ENCODE measurements around the gene MYL1.

MYL1 gene

DNA sequence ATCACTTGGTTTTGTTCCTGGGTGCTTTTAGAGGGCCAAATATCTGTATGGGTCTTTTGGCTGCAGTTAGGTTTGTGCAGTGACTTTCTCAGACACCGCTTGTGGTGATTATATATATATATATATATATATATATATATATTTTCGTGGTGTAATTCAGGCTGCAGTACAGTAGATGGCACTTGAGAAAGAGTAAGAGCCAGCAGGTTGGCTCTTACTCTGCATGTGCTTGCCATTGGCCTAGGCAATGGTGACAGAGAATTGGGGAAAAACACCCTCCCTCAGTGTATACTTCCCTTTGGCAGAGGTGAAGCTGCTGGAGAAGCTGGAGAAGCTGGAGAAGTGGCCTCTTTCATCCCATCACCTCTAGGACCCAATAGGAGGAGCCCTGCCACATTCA lies 22.2 kb upstream of the MYL1 start:
- TF ChIP-seq, protein P1, sequence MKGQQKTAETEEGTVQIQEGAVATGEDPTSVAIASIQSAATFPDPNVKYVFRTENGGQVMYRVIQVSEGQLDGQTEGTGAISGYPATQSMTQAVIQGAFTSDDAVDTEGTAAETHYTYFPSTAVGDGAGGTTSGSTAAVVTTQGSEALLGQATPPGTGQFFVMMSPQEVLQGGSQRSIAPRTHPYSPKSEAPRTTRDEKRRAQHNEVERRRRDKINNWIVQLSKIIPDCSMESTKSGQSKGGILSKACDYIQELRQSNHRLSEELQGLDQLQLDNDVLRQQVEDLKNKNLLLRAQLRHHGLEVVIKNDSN (IDR thresholded peaks at IDR 0.05), result no peak
- TF ChIP-seq RAD21 (IDR thresholded peaks at IDR 0.05; ENCODE audit: low read depth) (no peak), CEBPB (IDR thresholded peaks at IDR 0.05) (no peak), FOXM1 (IDR thresholded peaks at IDR 0.05; ENCODE audit: borderline replicate concordance, low read depth) (no peak), ZBTB7A (IDR thresholded peaks at IDR 0.05; ENCODE audit: low read depth) (no peak)
- TF ChIP-seq, protein P2, sequence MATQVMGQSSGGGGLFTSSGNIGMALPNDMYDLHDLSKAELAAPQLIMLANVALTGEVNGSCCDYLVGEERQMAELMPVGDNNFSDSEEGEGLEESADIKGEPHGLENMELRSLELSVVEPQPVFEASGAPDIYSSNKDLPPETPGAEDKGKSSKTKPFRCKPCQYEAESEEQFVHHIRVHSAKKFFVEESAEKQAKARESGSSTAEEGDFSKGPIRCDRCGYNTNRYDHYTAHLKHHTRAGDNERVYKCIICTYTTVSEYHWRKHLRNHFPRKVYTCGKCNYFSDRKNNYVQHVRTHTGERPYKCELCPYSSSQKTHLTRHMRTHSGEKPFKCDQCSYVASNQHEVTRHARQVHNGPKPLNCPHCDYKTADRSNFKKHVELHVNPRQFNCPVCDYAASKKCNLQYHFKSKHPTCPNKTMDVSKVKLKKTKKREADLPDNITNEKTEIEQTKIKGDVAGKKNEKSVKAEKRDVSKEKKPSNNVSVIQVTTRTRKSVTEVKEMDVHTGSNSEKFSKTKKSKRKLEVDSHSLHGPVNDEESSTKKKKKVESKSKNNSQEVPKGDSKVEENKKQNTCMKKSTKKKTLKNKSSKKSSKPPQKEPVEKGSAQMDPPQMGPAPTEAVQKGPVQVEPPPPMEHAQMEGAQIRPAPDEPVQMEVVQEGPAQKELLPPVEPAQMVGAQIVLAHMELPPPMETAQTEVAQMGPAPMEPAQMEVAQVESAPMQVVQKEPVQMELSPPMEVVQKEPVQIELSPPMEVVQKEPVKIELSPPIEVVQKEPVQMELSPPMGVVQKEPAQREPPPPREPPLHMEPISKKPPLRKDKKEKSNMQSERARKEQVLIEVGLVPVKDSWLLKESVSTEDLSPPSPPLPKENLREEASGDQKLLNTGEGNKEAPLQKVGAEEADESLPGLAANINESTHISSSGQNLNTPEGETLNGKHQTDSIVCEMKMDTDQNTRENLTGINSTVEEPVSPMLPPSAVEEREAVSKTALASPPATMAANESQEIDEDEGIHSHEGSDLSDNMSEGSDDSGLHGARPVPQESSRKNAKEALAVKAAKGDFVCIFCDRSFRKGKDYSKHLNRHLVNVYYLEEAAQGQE (IDR thresholded peaks at IDR 0.05; ENCODE audit: low read depth), result no peak
- TF ChIP-seq, protein P3, sequence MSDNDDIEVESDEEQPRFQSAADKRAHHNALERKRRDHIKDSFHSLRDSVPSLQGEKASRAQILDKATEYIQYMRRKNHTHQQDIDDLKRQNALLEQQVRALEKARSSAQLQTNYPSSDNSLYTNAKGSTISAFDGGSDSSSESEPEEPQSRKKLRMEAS (IDR thresholded peaks at IDR 0.05), result no peak

DNA sequence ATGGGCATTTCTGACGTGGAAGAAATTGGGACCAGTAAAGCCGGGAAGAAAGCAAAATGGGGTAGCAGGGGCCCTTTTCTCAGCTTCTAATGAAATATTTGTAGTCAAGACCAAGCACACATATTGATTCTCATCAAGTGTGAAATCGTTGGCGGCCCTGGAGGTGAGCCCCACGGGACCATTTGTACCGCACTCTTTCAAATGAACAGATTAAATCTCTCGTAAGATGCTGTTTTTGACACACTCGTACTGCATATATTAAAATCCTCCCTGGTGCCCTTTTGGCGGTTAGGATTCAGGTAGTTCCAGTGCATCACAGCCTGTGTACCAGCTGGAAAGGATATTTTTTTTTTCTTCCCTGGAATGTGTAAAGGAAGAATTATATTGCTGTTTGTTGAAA lies 9.9 kb upstream of the MYL1 start:
- TF ChIP-seq EGR1 (IDR thresholded peaks at IDR 0.05) (no peak), CREB1 (IDR thresholded peaks at IDR 0.05; ENCODE audit: low read depth) (no peak), NFIC (IDR thresholded peaks at IDR 0.05) (no peak), TEAD4 (IDR thresholded peaks at IDR 0.05) (no peak), FOXM1 (IDR thresholded peaks at IDR 0.05; ENCODE audit: borderline replicate concordance, low read depth) (no peak), ZBTB7A (IDR thresholded peaks at IDR 0.05; ENCODE audit: low read depth) (no peak)
- TF ChIP-seq, protein P2 (IDR thresholded peaks at IDR 0.05; ENCODE audit: low read depth), result no peak
- TF ChIP-seq, protein P1 (IDR thresholded peaks at IDR 0.05), result no peak

DNA sequence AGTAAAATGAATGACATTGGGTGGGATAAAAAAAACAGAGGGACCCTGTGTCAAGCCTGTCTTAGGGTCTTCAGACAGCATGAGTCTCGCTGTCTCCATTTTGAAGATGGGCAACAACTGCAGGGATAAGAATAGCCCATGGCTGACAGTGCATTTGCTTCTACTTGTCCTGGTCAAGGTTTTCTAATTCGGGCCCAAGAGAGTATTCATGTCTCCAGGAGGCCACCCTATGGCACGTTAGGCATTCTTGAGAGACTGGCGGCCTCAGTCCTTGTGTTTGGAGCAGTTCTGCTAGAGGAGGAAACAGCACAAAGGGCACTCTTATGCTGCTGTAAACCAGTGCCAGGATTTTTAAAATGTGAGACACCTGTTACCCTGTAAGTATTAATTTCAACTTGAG lies 9.5 kb upstream of the MYL1 start:
- TF ChIP-seq ZBTB7A (IDR thresholded peaks at IDR 0.05; ENCODE audit: low read depth) (no peak), NFIC (IDR thresholded peaks at IDR 0.05) (no peak), CREB1 (IDR thresholded peaks at IDR 0.05; ENCODE audit: low read depth) (no peak)
- TF ChIP-seq, protein P1 (IDR thresholded peaks at IDR 0.05), result no peak

DNA sequence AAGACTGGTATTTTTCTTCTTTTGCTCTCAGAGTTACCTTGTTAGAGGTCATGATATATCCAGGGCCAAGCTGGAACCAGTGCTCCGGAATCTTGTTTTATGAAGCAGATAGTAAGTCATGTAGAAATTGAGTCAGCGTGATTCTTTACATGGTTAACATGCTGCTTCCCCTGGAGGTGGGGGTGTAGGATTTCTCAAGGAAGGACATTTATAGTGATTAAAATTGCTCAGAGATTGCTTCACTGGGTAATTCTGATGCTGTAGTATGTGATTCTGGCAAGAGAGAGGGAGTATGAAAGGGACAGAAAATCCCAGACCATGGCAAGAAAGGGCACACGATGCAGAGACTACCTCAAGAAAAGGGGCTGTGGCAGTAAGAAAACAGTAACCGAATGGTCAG lies 8.0 kb upstream of the MYL1 start:
- TF ChIP-seq FOXM1 (IDR thresholded peaks at IDR 0.05; ENCODE audit: borderline replicate concordance, low read depth) (no peak), ZBTB7A (IDR thresholded peaks at IDR 0.05; ENCODE audit: low read depth) (no peak), TCF12 (IDR thresholded peaks at IDR 0.05; ENCODE audit: low read depth) (no peak), EP300 (IDR thresholded peaks at IDR 0.05; ENCODE audit: borderline replicate concordance) (no peak), RAD21 (IDR thresholded peaks at IDR 0.05; ENCODE audit: low read depth) (no peak), CREB1 (IDR thresholded peaks at IDR 0.05; ENCODE audit: low read depth) (no peak), YY1 (IDR thresholded peaks at IDR 0.05; ENCODE audit: low read depth) (no peak), TAF1 (IDR thresholded peaks at IDR 0.05; ENCODE audit: low read depth) (no peak), NFIC (IDR thresholded peaks at IDR 0.05) (no peak)
- TF ChIP-seq, protein P3 (IDR thresholded peaks at IDR 0.05), result no peak
- TF ChIP-seq, protein P2 (IDR thresholded peaks at IDR 0.05; ENCODE audit: low read depth), result no peak
- TF ChIP-seq, protein P1 (IDR thresholded peaks at IDR 0.05), result no peak
